Measurements from ENCODE around the gene DNAJB8. TPM values are rescaled to one million over a fixed set of nuclear protein-coding genes. Genes with fewer than 3 reads are reported as not detected.

DNAJB8 gene
- total RNA-seq, 1 experiment from 2014 or later: not detected

- DNase-seq: peak; percentile 56
- no peaks in the 10 kb centered on the region for H3K36me3 ChIP-seq (replicated peaks; ENCODE audit: control insufficient read depth, insufficient read depth, low read length)
- H3K27me3 ChIP-seq (ENCODE audit: control insufficient read depth, insufficient read depth, low read length): no peaks in the 10 kb centered on the region; the same call in none of the 2 replicates
- H3K4me3 ChIP-seq (ENCODE audit: insufficient read depth, low read depth, low read length): no peak overlapping the region
Measured at GRCh38 chr3:128457937-128458336, 8.8 kb downstream of the DNAJB8 start.

DNA sequence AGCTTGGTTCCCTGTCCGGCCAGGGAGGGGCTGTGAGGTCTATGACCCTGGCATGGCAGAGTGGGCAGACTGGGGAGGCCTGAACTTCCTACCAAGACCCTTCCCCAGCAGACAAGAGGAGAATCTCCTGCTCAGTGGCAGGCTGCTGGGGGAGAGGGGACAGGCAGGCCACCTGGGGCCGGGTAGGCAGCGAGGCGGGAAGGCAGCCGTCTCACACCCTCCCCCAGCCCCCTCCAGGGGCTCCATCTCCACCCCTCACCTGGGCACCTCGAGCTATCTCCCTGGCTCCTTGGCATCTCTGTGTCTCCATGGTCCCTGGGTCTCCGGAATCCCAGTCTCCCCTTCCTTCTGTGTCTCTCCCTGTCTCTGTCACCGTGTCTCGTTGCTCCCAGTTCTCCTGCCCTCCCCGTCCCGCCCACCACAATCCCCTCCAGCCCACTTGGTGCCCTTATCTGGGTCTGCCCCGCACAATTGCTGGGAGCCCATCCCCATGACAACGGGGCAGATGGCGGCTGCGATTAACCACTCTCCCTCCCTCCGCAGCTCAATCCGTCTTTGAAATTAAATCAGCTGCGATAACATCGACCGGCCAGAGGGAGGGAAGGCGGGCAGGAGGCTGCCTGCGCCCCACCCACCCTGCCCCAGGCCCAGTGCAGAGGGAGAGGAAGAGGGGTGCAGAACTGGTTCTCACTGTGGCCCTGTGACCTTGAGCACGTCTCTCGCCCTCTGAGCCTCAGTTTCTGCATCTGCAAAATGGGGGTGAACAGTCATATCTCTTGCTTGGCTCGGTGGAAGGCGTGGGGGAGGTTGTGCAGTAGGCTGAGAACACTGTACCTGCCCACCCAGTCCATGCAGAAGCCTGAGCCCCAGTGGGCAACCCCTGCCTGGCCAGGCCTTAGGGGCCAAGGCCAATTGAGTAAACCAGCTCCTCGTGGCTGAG lies 9.6 kb downstream of the DNAJB8 start:
- H3K4me3 ChIP-seq (ENCODE audit: insufficient read depth, low read depth, low read length): no peak overlapping the region
- no peaks in the 10 kb centered on the region for H3K36me3 ChIP-seq (replicated peaks; ENCODE audit: control insufficient read depth, insufficient read depth, low read length)
- H3K27me3 ChIP-seq (ENCODE audit: control insufficient read depth, insufficient read depth, low read length): no peaks in the 10 kb centered on the region; the same call in none of the 2 replicates
- DNase-seq: peak; percentile 91

GRCh38 chr3:128455786-128456748 lies 10.6 kb downstream of the DNAJB8 start:
- no peak overlapping the region for H3K4me3 ChIP-seq (ENCODE audit: insufficient read depth, low read depth, low read length)
- no peak for DNase-seq
- no peaks in the 10 kb centered on the region for H3K36me3 ChIP-seq (replicated peaks; ENCODE audit: control insufficient read depth, insufficient read depth, low read length)
- H3K27me3 ChIP-seq (ENCODE audit: control insufficient read depth, insufficient read depth, low read length): no peaks in the 10 kb centered on the region; the same call in none of the 2 replicates

- no peak for DNase-seq
- H3K27me3 ChIP-seq (ENCODE audit: control insufficient read depth, insufficient read depth, low read length): no peaks in the 10 kb centered on the region; the same call in none of the 2 replicates
Measured at GRCh38 chr3:128455116-128455515, 11.6 kb downstream of the DNAJB8 start.

GRCh38 chr3:128454310-128454618 lies 12.4 kb downstream of the DNAJB8 start:
- no peak for DNase-seq
- Histone ChIP-seq H3K27me3 (ENCODE audit: control insufficient read depth, insufficient read depth, low read length) (no peaks in the 10 kb centered on the region; the same call in none of the 2 replicates), H3K36me3 (replicated peaks; ENCODE audit: control insufficient read depth, insufficient read depth, low read length) (no peaks in the 10 kb centered on the region), H3K4me3 (ENCODE audit: insufficient read depth, low read depth, low read length) (no peak overlapping the region)

More at GRCh38 chr3:128455116-128455515, 11.6 kb downstream of the DNAJB8 start:
- Histone ChIP-seq H3K4me3 (ENCODE audit: insufficient read depth, low read depth, low read length) (no peak overlapping the region), H3K36me3 (replicated peaks; ENCODE audit: control insufficient read depth, insufficient read depth, low read length) (no peaks in the 10 kb centered on the region)

DNA sequence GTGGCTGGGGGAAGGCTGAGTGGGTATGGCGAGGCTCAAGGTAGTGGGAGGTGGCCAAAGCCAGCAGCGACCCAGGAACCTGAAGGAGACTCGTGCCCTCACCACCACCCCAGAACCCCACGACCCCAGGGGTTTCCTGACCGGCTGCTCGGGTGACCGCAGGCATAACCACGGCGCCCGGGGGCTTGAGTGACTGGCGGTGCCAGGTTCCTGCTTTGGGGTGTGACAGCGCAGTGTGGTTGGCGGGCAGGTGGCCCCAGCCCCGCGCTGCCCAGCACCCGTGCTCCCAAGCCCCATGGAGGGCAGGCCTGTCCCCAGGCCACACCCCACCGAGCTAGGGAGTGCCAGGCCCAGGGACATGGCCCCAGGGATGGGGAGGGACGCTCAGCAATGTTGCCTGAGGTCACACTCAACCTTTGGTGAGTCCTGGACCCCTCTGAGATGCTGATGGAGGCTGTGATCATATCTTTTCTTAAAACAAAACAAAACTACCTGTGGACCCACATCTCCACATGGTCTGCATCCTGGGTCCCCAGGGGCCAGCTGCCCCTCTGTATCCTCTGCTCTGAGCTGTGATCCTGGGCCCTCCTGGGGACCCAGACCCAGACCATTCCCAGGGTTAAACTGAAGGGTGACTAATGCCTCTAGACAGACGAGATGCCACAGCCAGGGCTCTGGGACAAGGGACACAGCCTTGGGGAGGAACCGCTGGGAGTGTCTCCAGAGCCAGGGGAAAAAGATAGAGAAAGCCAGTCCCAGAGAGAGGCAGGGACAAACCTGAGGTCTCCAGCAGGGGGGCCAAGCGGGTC lies 13.0 kb downstream of the DNAJB8 start:
- Histone ChIP-seq H3K36me3 (replicated peaks; ENCODE audit: control insufficient read depth, insufficient read depth, low read length) (no peaks in the 10 kb centered on the region), H3K4me3 (ENCODE audit: insufficient read depth, low read depth, low read length) (no peak overlapping the region), H3K27me3 (ENCODE audit: control insufficient read depth, insufficient read depth, low read length) (no peaks in the 10 kb centered on the region; the same call in none of the 2 replicates)

GRCh38 chr3:128452678-128453275 lies 13.9 kb downstream of the DNAJB8 start:
- Histone ChIP-seq H3K4me3 (ENCODE audit: insufficient read depth, low read depth, low read length) (no peak overlapping the region), H3K36me3 (replicated peaks; ENCODE audit: control insufficient read depth, insufficient read depth, low read length) (no peaks in the 10 kb centered on the region), H3K27me3 (ENCODE audit: control insufficient read depth, insufficient read depth, low read length) (no peaks in the 10 kb centered on the region; the same call in none of the 2 replicates)
- DNase-seq: no peak

More for the DNA sequence above, 13.0 kb downstream of the DNAJB8 start:
- no peak for DNase-seq

GRCh38 chr3:128452120-128452519 lies 14.6 kb downstream of the DNAJB8 start:
- H3K36me3 ChIP-seq (replicated peaks; ENCODE audit: control insufficient read depth, insufficient read depth, low read length): no peaks in the 10 kb centered on the region
- DNase-seq: no peak
- H3K27me3 ChIP-seq (ENCODE audit: control insufficient read depth, insufficient read depth, low read length): no peaks in the 10 kb centered on the region; the same call in none of the 2 replicates
- H3K4me3 ChIP-seq (ENCODE audit: insufficient read depth, low read depth, low read length): no peak overlapping the region

GRCh38 chr3:128449111-128449638 lies 17.5 kb downstream of the DNAJB8 start:
- H3K36me3 ChIP-seq (replicated peaks; ENCODE audit: control insufficient read depth, insufficient read depth, low read length): no peaks in the 10 kb centered on the region
- H3K27me3 ChIP-seq (ENCODE audit: control insufficient read depth, insufficient read depth, low read length): no peaks in the 10 kb centered on the region
- no peak overlapping the region for H3K4me3 ChIP-seq (ENCODE audit: insufficient read depth, low read depth, low read length)
- DNase-seq: no peak

- H3K36me3 ChIP-seq (replicated peaks; ENCODE audit: control insufficient read depth, insufficient read depth, low read length): no peaks in the 10 kb centered on the region
- no peak overlapping the region for H3K4me3 ChIP-seq (ENCODE audit: insufficient read depth, low read depth, low read length)
- no peaks in the 10 kb centered on the region for H3K27me3 ChIP-seq (ENCODE audit: control insufficient read depth, insufficient read depth, low read length)
- no peak for DNase-seq
Measured at GRCh38 chr3:128448491-128448890, 18.2 kb downstream of the DNAJB8 start.

GRCh38 chr3:128447561-128448013 lies 19.1 kb downstream of the DNAJB8 start:
- no peak for DNase-seq
- Histone ChIP-seq H3K4me3 (ENCODE audit: insufficient read depth, low read depth, low read length) (no peak overlapping the region), H3K36me3 (replicated peaks; ENCODE audit: control insufficient read depth, insufficient read depth, low read length) (no peaks in the 10 kb centered on the region), H3K27me3 (ENCODE audit: control insufficient read depth, insufficient read depth, low read length) (no peaks in the 10 kb centered on the region)

DNA sequence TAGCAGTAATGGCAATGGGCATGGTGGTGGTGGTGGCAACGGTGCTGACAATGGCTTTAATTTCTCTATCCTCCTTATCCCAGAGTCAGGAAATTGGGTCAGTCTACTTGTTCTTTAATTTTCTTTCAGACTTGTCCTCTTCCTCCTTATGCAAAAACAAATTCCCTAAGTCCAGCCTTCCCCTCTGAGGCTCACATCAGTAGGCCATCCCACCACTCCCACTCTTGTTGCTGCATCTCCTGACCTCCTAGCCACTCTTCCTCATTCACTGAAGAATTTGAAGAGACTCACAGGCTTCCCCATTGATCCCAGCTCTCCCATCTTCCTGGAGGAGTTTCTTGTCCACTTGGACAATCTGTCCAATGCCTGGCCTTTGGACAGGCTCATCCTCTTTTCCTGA lies 19.9 kb downstream of the DNAJB8 start:
- no peak overlapping the region for H3K4me3 ChIP-seq (ENCODE audit: insufficient read depth, low read depth, low read length)
- no peaks in the 10 kb centered on the region for H3K36me3 ChIP-seq (replicated peaks; ENCODE audit: control insufficient read depth, insufficient read depth, low read length)
- H3K27me3 ChIP-seq (ENCODE audit: control insufficient read depth, insufficient read depth, low read length): no peaks in the 10 kb centered on the region
- no peak for DNase-seq

GRCh38 chr3:128445357-128445756 lies 21.3 kb downstream of the DNAJB8 start:
- H3K36me3 ChIP-seq (replicated peaks; ENCODE audit: control insufficient read depth, insufficient read depth, low read length): no peaks in the 10 kb centered on the region
- H3K4me3 ChIP-seq (ENCODE audit: insufficient read depth, low read depth, low read length): no peak overlapping the region
- H3K27me3 ChIP-seq (ENCODE audit: control insufficient read depth, insufficient read depth, low read length): no peaks in the 10 kb centered on the region
- DNase-seq: no peak

Data from H7 (cell line).